ENCODE measurements around the gene TAS2R50.
A peak's percentile ranks its signal among the peaks of the same experiment; 100 is the strongest.

Gene TAS2R50

GRCh38 chr12:10994307-10994706 is 7.6 kb upstream of the TAS2R50 start:
- peaks cover 3% of the 10 kb centered on the region; the same call in 1 of the 2 replicates for H3K36me3 ChIP-seq (ENCODE audit: insufficient read depth, low read length)
- no peak overlapping the region for H3K27ac ChIP-seq (ENCODE audit: low read depth, low read length)
- no peaks in the 10 kb centered on the region for H3K27me3 ChIP-seq (ENCODE audit: insufficient read depth, low read length)
- H3K79me2 ChIP-seq (ENCODE audit: control insufficient read depth, insufficient read depth, low read length, unreplicated experiment) = peaks cover 5% of the 10 kb centered on the region
- H2AFZ ChIP-seq (ENCODE audit: low read length, unreplicated experiment) = no peak overlapping the region
- no peak overlapping the region for H3K4me3 ChIP-seq (ENCODE audit: low read depth, low read length)
- no peaks in the 10 kb centered on the region for H3K4me1 ChIP-seq (ENCODE audit: control insufficient read depth, insufficient read depth, low read length, unreplicated experiment)

GRCh38 chr12:10989107-10989506 is 2.4 kb upstream of the TAS2R50 start:
- Histone ChIP-seq H3K4me3 (ENCODE audit: low read depth, low read length) (no peak overlapping the region), H3K36me3 (ENCODE audit: insufficient read depth, low read length) (peaks cover 3% of the 10 kb centered on the region; the same call in 1 of the 2 replicates), H3K4me1 (ENCODE audit: control insufficient read depth, insufficient read depth, low read length, unreplicated experiment) (no peaks in the 10 kb centered on the region), H3K79me2 (ENCODE audit: control insufficient read depth, insufficient read depth, low read length, unreplicated experiment) (no peaks in the 10 kb centered on the region), H3K27ac (ENCODE audit: low read depth, low read length) (no peak overlapping the region), H3K27me3 (ENCODE audit: insufficient read depth, low read length) (no peaks in the 10 kb centered on the region), H2AFZ (ENCODE audit: low read length, unreplicated experiment) (no peak overlapping the region)

GRCh38 chr12:10982244-10982643 is 4.5 kb downstream of the TAS2R50 start:
- Histone ChIP-seq H2AFZ (ENCODE audit: low read length, unreplicated experiment) (no peak overlapping the region), H3K4me3 (ENCODE audit: low read depth, low read length) (no peak overlapping the region), H3K36me3 (ENCODE audit: insufficient read depth, low read length) (no peaks in the 10 kb centered on the region), H3K27ac (ENCODE audit: low read depth, low read length) (no peak overlapping the region), H3K79me2 (ENCODE audit: control insufficient read depth, insufficient read depth, low read length, unreplicated experiment) (peaks cover 2% of the 10 kb centered on the region), H3K4me1 (ENCODE audit: control insufficient read depth, insufficient read depth, low read length, unreplicated experiment) (no peaks in the 10 kb centered on the region), H3K27me3 (ENCODE audit: insufficient read depth, low read length) (no peaks in the 10 kb centered on the region)

DNA sequence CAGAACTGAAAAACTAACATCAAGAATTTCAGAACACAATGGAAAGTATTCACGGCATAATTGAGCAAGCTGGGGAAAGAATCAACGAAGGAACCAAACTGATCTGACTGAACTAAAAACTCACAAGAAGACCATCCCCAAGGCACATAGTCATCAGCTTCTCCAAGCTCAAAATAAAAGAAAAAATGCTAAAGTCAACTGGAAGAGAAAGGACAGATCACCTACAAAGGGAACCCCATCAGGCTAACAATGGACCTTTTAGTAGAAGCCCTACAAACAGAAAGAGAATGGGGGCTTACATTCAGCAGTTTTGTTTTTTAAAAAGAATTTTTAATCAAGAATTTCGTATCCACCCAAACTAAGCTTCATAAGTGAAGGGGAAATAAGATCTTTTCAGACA is 11.7 kb downstream of the TAS2R50 start:
- H3K27ac ChIP-seq (ENCODE audit: low read depth, low read length) = no peak overlapping the region
- no peak overlapping the region for H2AFZ ChIP-seq (ENCODE audit: low read length, unreplicated experiment)
- H3K79me2 ChIP-seq (ENCODE audit: control insufficient read depth, insufficient read depth, low read length, unreplicated experiment) = peaks cover 5% of the 10 kb centered on the region
- H3K4me3 ChIP-seq (ENCODE audit: low read depth, low read length) = no peak overlapping the region
- no peaks in the 10 kb centered on the region for H3K27me3 ChIP-seq (ENCODE audit: insufficient read depth, low read length)
- no peaks in the 10 kb centered on the region for H3K4me1 ChIP-seq (ENCODE audit: control insufficient read depth, insufficient read depth, low read length, unreplicated experiment)
- no peaks in the 10 kb centered on the region; the same call in 1 of the 2 replicates for H3K36me3 ChIP-seq (ENCODE audit: insufficient read depth, low read length)

DNA sequence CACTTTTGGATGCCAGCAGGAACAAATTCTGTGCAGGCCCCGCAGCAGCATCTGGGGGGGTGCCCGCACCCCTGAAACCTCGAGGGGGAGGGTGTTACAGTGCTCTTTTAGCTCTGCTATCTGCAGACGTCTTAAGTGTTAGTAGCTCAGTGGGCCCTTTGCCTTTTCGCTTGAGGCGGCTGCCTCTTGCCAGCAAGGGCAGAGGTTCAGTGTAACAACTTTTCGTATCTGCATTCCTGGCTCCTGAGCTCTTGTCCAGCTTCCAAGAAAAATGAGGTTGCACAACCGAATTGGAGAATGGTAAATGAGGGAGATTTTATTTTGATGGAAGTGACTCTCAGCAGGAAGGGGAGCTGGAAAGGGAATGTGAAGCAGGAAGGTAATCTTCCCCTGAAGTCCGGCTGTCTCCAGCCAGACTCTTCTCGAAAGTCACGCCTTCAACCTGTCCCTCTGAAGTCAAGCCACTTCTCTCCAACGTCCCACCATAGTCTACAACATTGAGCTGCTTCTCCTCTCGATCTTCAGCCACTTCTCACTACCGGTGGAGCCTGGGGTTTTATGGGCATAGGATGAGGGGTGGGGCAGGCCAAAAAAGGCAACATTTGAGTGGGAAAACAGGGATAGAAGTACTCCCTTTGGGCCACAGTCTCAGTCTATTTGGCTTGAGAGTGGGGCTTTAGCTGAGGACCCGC is 17.8 kb downstream of the TAS2R50 start:
- Histone ChIP-seq H3K27ac (ENCODE audit: low read depth, low read length) (peak overlapping the region; percentile 8), H3K79me2 (ENCODE audit: control insufficient read depth, insufficient read depth, low read length, unreplicated experiment) (no peaks in the 10 kb centered on the region), H3K4me3 (ENCODE audit: low read depth, low read length) (no peak overlapping the region), H3K27me3 (ENCODE audit: insufficient read depth, low read length) (no peaks in the 10 kb centered on the region), H3K36me3 (ENCODE audit: insufficient read depth, low read length) (no peaks in the 10 kb centered on the region; the same call in 1 of the 2 replicates), H3K4me1 (ENCODE audit: control insufficient read depth, insufficient read depth, low read length, unreplicated experiment) (peaks cover 20% of the 10 kb centered on the region), H2AFZ (ENCODE audit: low read length, unreplicated experiment) (no peak overlapping the region)

DNA sequence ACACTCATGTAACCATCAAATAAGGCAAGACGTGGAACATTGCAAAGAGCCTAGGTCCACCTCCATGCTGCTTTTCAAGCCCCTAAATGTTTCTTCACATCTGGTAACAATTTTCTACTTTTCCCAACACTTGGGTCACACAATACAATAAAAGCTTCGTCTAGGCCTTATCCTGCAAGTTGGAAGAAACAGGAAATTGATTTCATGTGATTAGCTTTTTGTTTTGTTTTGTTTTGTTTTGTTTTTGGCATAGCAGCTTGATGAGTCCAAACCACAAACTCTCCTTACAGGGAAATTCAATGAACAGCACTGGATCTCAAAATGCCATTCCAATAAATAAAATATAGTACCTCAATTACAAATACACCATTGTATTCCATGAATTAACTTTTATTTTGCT is 19.3 kb downstream of the TAS2R50 start:
- H2AFZ ChIP-seq (ENCODE audit: low read length, unreplicated experiment) = no peak overlapping the region
- no peaks in the 10 kb centered on the region for H3K36me3 ChIP-seq (ENCODE audit: insufficient read depth, low read length)
- H3K79me2 ChIP-seq (ENCODE audit: control insufficient read depth, insufficient read depth, low read length, unreplicated experiment) = no peaks in the 10 kb centered on the region
- peak overlapping the region; percentile 64 for H3K27ac ChIP-seq (ENCODE audit: low read depth, low read length)
- H3K4me1 ChIP-seq (ENCODE audit: control insufficient read depth, insufficient read depth, low read length, unreplicated experiment) = peaks cover 20% of the 10 kb centered on the region
- H3K4me3 ChIP-seq (ENCODE audit: low read depth, low read length) = no peak overlapping the region
- no peaks in the 10 kb centered on the region for H3K27me3 ChIP-seq (ENCODE audit: insufficient read depth, low read length)

- no peaks in the 10 kb centered on the region for H3K79me2 ChIP-seq (ENCODE audit: control insufficient read depth, insufficient read depth, low read length, unreplicated experiment)
Measured at GRCh38 chr12:10966314-10966713, 20.4 kb downstream of the TAS2R50 start.

DNA sequence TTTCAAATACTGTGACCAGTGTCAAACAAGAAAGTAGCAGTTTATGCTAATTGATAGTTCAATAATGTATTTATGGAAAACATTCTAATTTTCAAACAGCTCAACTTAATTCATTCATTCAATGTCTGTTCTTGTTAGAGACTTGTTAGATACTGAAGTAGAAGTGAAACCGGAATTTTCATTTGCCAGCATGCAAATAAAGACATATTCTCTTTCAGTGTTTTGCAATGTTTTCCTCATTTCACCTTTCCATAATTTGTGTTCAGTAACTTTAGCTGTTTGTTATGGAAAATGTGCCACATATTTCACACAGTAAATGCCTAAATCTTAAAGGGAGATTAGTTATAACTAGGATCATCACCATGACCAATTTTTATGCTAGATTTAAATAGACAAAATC is 21.2 kb downstream of the TAS2R50 start:
- Histone ChIP-seq H3K27me3 (ENCODE audit: insufficient read depth, low read length) (no peaks in the 10 kb centered on the region), H3K4me3 (ENCODE audit: low read depth, low read length) (no peak overlapping the region), H3K27ac (ENCODE audit: low read depth, low read length) (no peak overlapping the region), H3K4me1 (ENCODE audit: control insufficient read depth, insufficient read depth, low read length, unreplicated experiment) (peaks cover 20% of the 10 kb centered on the region), H2AFZ (ENCODE audit: low read length, unreplicated experiment) (no peak overlapping the region), H3K36me3 (ENCODE audit: insufficient read depth, low read length) (no peaks in the 10 kb centered on the region), H3K79me2 (ENCODE audit: control insufficient read depth, insufficient read depth, low read length, unreplicated experiment) (no peaks in the 10 kb centered on the region)

More at GRCh38 chr12:10966314-10966713, 20.4 kb downstream of the TAS2R50 start:
- H3K4me3 ChIP-seq (ENCODE audit: low read depth, low read length) = no peak overlapping the region
- no peak overlapping the region for H2AFZ ChIP-seq (ENCODE audit: low read length, unreplicated experiment)
- no peak overlapping the region for H3K27ac ChIP-seq (ENCODE audit: low read depth, low read length)
- no peaks in the 10 kb centered on the region for H3K36me3 ChIP-seq (ENCODE audit: insufficient read depth, low read length)
- H3K27me3 ChIP-seq (ENCODE audit: insufficient read depth, low read length) = no peaks in the 10 kb centered on the region
- H3K4me1 ChIP-seq (ENCODE audit: control insufficient read depth, insufficient read depth, low read length, unreplicated experiment) = peaks cover 20% of the 10 kb centered on the region

DNA sequence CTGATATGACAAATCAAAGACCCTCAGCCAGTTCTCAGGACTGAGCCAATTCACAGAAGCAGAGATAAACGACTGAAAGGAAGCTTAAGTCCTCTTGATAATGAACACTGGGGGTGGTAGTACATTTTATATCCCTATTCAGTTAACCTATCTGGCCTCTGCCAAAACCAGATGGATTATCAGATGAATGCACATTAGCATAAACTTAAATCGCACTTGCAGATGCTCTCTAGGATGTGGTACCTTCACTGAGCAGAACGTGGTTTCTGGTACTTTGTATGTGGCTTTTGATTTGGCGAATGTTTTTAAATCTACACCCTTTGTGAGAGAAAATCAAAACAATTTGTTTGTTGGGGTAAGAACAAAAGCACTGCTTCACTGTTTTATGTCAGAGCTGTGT is 26.5 kb downstream of the TAS2R50 start:
- Histone ChIP-seq H3K36me3 (ENCODE audit: insufficient read depth, low read length) (no peaks in the 10 kb centered on the region), H3K4me1 (ENCODE audit: control insufficient read depth, insufficient read depth, low read length, unreplicated experiment) (no peaks in the 10 kb centered on the region), H2AFZ (ENCODE audit: low read length, unreplicated experiment) (no peak overlapping the region), H3K27ac (ENCODE audit: low read depth, low read length) (no peak overlapping the region), H3K4me3 (ENCODE audit: low read depth, low read length) (no peak overlapping the region), H3K27me3 (ENCODE audit: insufficient read depth, low read length) (no peaks in the 10 kb centered on the region), H3K79me2 (ENCODE audit: control insufficient read depth, insufficient read depth, low read length, unreplicated experiment) (peaks cover 4% of the 10 kb centered on the region)

- Histone ChIP-seq H3K79me2 (ENCODE audit: control insufficient read depth, insufficient read depth, low read length, unreplicated experiment) (peaks cover 4% of the 10 kb centered on the region), H3K4me3 (ENCODE audit: low read depth, low read length) (no peak overlapping the region), H3K36me3 (ENCODE audit: insufficient read depth, low read length) (no peaks in the 10 kb centered on the region), H3K4me1 (ENCODE audit: control insufficient read depth, insufficient read depth, low read length, unreplicated experiment) (no peaks in the 10 kb centered on the region), H2AFZ (ENCODE audit: low read length, unreplicated experiment) (no peak overlapping the region), H3K27me3 (ENCODE audit: insufficient read depth, low read length) (no peaks in the 10 kb centered on the region), H3K27ac (ENCODE audit: low read depth, low read length) (no peak overlapping the region)
Measured at GRCh38 chr12:10959804-10960203, 26.9 kb downstream of the TAS2R50 start.

- H3K4me1 ChIP-seq (ENCODE audit: control insufficient read depth, insufficient read depth, low read length, unreplicated experiment) = no peaks in the 10 kb centered on the region
- H3K27ac ChIP-seq (ENCODE audit: low read depth, low read length) = no peak overlapping the region
- no peaks in the 10 kb centered on the region for H3K27me3 ChIP-seq (ENCODE audit: insufficient read depth, low read length)
- H3K36me3 ChIP-seq (ENCODE audit: insufficient read depth, low read length) = no peaks in the 10 kb centered on the region
- no peak overlapping the region for H2AFZ ChIP-seq (ENCODE audit: low read length, unreplicated experiment)
- H3K79me2 ChIP-seq (ENCODE audit: control insufficient read depth, insufficient read depth, low read length, unreplicated experiment) = peaks cover 4% of the 10 kb centered on the region
- no peak overlapping the region for H3K4me3 ChIP-seq (ENCODE audit: low read depth, low read length)
Measured at GRCh38 chr12:10957741-10958140, 29.0 kb downstream of the TAS2R50 start.
